ENCODE measurements around the gene SUPT6H. TPM values are rescaled to one million over a fixed set of nuclear protein-coding genes. Genes with fewer than 3 reads are reported as not detected.

Gene SUPT6H
- total and polyA plus RNA-seq, 2 experiments from 2014 or later = 32.6 to 50.8 TPM

DNA sequence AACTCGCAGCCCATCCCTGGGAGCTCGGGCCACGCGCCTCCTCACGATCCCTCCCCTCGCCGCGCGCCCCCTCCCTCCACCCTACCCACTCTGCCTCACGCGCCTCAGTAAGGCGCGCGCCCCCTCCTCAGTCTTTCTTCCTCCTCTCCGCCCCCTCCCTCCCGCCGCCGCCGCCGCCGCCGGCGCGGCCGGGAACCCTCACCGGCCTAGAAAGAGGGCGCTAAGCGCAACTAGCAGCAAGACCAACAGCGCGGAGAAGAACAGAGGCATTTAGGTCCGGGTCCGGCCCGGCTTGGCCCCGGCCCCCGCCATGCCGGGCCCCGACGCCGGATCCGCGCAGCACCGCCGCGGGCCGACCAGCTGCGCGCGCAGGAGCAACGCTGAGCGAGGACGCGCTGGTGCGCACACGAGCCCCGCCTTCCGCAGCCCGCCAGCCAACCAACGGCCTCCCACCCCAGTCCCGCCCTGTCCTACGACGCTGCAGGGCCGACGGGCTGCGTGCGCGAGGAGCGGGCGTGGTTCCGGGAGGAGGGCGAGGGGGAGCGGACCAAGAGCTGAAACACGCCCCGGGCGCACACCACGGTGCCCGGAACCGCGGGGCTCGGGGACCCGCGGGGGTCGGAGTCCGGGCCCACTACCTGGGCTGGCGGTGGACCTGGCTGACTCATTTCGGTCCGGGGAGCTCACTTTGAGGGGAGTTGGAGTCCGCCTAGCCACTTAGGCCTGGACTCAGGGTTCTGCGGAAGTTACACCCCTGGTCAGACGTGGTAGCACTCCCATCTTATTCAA, 17.0 kb upstream of the SUPT6H start, which contains the start of gene BLTP2:
TSS of gene BLTP2 (minus strand) at position 372 of the 789 bp plus-strand sequence. CDS start at position 270, 102 bp downstream.
- peak within 1 kb of the TSS; percentile 82 for H3K4me3 ChIP-seq
- peak within 1 kb of the TSS; percentile 98 for H3K4me2 ChIP-seq
- no peaks in the 10 kb centered on the region for H3K9me3 ChIP-seq (ENCODE audit: low read depth)
- peaks cover 40% of the 10 kb centered on the region for H3K79me2 ChIP-seq
- no peaks in the 10 kb centered on the region for H3K36me3 ChIP-seq (replicated peaks; ENCODE audit: insufficient read depth, low read depth)
- no peaks in the 10 kb centered on the region for H3K27me3 ChIP-seq
- peaks cover 19% of the 10 kb centered on the region for H3K4me1 ChIP-seq (ENCODE audit: insufficient read depth)
- TF ChIP-seq EZH2 (IDR thresholded peaks at IDR 0.05; ENCODE audit: borderline replicate concordance) (no peak), EZH2phosphoT487 (IDR thresholded peaks at IDR 0.05; ENCODE audit: low read depth, severe bottlenecking, unreplicated experiment) (no peak)
- TF ChIP-seq, protein P1, sequence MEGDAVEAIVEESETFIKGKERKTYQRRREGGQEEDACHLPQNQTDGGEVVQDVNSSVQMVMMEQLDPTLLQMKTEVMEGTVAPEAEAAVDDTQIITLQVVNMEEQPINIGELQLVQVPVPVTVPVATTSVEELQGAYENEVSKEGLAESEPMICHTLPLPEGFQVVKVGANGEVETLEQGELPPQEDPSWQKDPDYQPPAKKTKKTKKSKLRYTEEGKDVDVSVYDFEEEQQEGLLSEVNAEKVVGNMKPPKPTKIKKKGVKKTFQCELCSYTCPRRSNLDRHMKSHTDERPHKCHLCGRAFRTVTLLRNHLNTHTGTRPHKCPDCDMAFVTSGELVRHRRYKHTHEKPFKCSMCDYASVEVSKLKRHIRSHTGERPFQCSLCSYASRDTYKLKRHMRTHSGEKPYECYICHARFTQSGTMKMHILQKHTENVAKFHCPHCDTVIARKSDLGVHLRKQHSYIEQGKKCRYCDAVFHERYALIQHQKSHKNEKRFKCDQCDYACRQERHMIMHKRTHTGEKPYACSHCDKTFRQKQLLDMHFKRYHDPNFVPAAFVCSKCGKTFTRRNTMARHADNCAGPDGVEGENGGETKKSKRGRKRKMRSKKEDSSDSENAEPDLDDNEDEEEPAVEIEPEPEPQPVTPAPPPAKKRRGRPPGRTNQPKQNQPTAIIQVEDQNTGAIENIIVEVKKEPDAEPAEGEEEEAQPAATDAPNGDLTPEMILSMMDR (IDR thresholded peaks at IDR 0.05; ENCODE audit: poor library complexity) = no peak
- H3K9me2 ChIP-seq (replicated peaks; ENCODE audit: insufficient read depth) = no peaks in the 10 kb centered on the region
- peak within 1 kb of the TSS; percentile 94 for H3K27ac ChIP-seq
- WGBS (ENCODE audit: low lambda C conversion rate, missing lambda C conversion rate) = 1% methylated on average over 62 of the region's 89 CpGs
- DNase-seq (ENCODE audit: low spot score) = peak; percentile 99
- H2AFZ ChIP-seq = peak within 1 kb of the TSS; percentile 85
- H4K20me1 ChIP-seq (ENCODE audit: insufficient read depth, poor library complexity, severe bottlenecking) = peaks cover 2% of the 10 kb centered on the region

DNA sequence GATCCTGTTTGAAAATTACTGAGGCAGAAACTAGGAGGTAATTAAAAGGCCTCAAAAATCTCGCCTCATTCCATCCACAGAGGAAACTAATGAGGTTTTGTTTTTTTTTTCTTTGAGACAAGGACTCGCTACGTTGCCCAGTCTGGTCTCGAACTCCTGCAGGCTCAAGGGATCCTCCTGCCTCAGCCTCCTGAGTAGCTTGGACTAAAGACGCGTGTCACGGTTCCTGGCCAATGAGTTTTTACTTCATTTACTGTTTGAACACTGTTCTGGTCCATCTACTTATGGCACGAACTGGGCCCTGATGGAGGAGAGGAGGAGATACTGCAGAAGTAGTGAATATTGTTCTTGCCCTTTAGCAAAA, 16.4 kb upstream of the SUPT6H start:
- H2AFZ ChIP-seq = peak overlapping the region; percentile 68

DNA sequence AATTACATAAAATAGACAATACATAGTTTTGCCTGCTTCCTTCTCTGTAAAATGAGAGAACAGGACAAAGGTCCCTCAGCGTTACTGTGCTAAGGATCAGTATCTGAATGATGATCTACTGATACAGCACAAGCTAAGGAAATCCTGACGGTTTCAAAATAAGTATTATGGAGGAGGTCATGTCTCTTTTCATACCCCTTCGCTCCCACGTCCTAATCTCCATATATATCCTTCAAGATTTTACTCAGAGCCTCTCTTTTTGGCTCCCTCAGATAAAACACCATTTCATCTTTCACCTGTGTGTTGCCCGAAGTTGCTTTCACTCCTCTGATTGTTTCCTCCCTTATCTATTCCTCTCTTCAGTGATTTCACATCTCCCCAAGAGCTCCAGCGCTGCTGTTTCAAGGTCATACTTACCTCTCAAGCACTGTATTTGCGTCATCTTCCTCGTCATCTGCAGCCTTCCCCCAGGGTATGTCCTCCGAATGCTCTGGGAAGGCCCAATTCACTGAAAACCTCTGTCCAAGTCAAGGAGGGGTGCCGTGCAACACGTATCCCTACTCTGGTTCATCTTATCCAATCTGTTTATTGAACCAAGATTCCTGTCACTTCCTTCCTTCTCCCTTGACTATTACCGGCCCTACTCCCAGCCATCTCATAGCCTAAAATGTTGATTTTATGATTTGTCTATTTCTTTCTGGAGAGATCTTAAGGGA, 15.8 kb upstream of the SUPT6H start:
- no peak for TF ChIP-seq EZH2phosphoT487 (IDR thresholded peaks at IDR 0.05; ENCODE audit: low read depth, severe bottlenecking, unreplicated experiment)
- TF ChIP-seq, protein P1 (IDR thresholded peaks at IDR 0.05; ENCODE audit: poor library complexity) = no peak
- TF ChIP-seq EZH2 (IDR thresholded peaks at IDR 0.05; ENCODE audit: borderline replicate concordance) = no peak
- DNase-seq (ENCODE audit: low spot score) = peak; percentile 35

More for the DNA sequence above, 16.4 kb upstream of the SUPT6H start:
- H3K9me2 ChIP-seq (replicated peaks; ENCODE audit: insufficient read depth) = no peaks in the 10 kb centered on the region
- TF ChIP-seq, protein P1 (IDR thresholded peaks at IDR 0.05; ENCODE audit: poor library complexity) = no peak
- no peak for TF ChIP-seq EZH2 (IDR thresholded peaks at IDR 0.05; ENCODE audit: borderline replicate concordance)
- TF ChIP-seq EZH2phosphoT487 (IDR thresholded peaks at IDR 0.05; ENCODE audit: low read depth, severe bottlenecking, unreplicated experiment) = no peak
- H3K4me3 ChIP-seq = peak overlapping the region; percentile 20
- peak overlapping the region; percentile 94 for H3K27ac ChIP-seq
- DNase-seq (ENCODE audit: low spot score) = no peak
- no peaks in the 10 kb centered on the region for H3K36me3 ChIP-seq (replicated peaks; ENCODE audit: insufficient read depth, low read depth)
- no peaks in the 10 kb centered on the region for H3K9me3 ChIP-seq (ENCODE audit: low read depth)
- H3K27me3 ChIP-seq = no peaks in the 10 kb centered on the region
- H4K20me1 ChIP-seq (ENCODE audit: insufficient read depth, poor library complexity, severe bottlenecking) = peaks cover 2% of the 10 kb centered on the region
- peak overlapping the region; percentile 77 for H3K4me2 ChIP-seq
- H3K79me2 ChIP-seq = peaks cover 40% of the 10 kb centered on the region
- H3K4me1 ChIP-seq (ENCODE audit: insufficient read depth) = peaks cover 19% of the 10 kb centered on the region
- 69% methylated on average over 8 of the region's 8 CpGs for WGBS (ENCODE audit: low lambda C conversion rate, missing lambda C conversion rate)

More for the DNA sequence above, 15.8 kb upstream of the SUPT6H start:
- H3K36me3 ChIP-seq (replicated peaks; ENCODE audit: insufficient read depth, low read depth) = no peaks in the 10 kb centered on the region
- H3K4me1 ChIP-seq (ENCODE audit: insufficient read depth) = peaks cover 19% of the 10 kb centered on the region
- peaks cover 2% of the 10 kb centered on the region for H4K20me1 ChIP-seq (ENCODE audit: insufficient read depth, poor library complexity, severe bottlenecking)
- peaks cover 37% of the 10 kb centered on the region for H3K79me2 ChIP-seq
- H3K27ac ChIP-seq = peak overlapping the region; percentile 94
- H3K9me3 ChIP-seq (ENCODE audit: low read depth) = no peaks in the 10 kb centered on the region
- no peak overlapping the region for H3K4me3 ChIP-seq
- no peaks in the 10 kb centered on the region for H3K9me2 ChIP-seq (replicated peaks; ENCODE audit: insufficient read depth)
- 72% methylated on average over 12 of the region's 12 CpGs for WGBS (ENCODE audit: low lambda C conversion rate, missing lambda C conversion rate)
- H3K4me2 ChIP-seq = peak overlapping the region; percentile 77
- H3K27me3 ChIP-seq = no peaks in the 10 kb centered on the region
- peak overlapping the region; percentile 33 for H2AFZ ChIP-seq

Data from hepatocyte (in vitro differentiated cells).